HG02884 (cell line): ENCODE measurements around the gene STK17B.
"Not testable (repeated sequence)": the region's sequence is repeated elsewhere in the genome, so short reads cannot be mapped to it uniquely, and the experiment has no call there.

Experiments used
- ATAC-seq: cut with Tn5 transposase; IDR thresholded peaks from one replicate; pipeline ENCODE4 v1.9.1; 2021; ENCODE audit warnings: mild to moderate bottlenecking, moderate library complexity; ENCODE audit not compliant: unreplicated experiment

STK17B gene

DNA sequence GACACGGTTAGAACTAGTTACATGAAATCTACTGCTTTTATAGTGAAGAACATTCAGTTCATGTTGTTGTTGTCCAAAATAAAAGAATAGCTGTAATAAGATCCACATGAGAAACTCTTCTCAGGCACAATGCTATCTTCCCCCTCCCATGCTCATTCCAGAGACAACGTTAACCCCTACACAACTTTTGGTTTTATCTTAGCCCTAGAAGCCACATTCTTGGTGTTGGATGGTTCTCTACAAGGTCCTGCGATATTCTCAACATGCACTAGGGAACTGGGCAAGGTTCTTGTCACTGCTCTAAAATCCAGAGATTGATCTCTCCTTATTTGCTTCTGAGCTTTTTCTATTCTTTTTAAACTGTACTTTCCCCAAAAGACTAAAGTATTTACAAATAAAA lies 51.5 kb downstream of the STK17B start:
- ATAC-seq = no peak

GRCh38 chr2:196117214-196117705 lies 54.1 kb downstream of the STK17B start:
- ATAC-seq = no peak

DNA sequence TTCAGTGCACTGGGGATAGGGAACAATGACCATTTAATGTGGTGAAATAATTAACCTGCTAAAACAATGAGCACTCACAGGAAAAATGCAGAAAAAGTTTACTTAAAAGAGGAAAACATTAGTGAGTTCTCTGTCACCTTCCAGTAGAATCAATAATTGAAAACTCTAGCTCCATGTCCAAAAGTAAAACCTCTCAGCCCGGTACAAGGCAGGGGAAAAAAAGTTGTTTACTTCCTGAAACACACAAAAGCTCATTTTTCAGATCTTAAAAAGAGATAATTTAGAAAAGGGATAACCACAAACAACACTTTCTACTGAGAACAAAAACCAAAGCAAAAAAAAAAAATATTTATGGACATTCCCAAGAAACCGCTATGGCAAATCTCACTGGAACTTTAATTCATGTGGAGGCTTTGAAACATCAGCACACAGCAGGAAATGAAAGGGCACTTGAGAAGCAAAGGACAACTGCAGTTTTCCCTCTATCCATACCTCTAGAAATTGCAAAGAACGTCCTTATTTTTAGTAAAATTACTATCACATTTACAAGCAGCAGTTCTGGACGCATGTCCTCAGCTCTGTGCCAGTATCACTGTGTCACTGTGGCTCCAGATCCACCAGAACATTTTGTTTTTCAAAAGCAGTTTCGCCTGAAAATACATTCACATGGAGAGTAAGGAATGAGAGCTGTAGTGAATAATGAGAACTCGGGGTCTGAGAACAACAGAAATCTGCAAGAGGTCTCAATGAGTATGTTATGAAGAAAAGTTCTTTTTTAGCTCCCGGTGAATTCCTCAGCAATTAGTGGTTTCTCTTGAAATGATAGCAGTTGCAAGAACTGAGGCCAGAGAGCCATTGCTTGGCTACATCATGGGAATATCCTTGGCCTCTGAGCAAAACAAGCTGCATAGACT lies 58.1 kb downstream of the STK17B start:
- ATAC-seq = no peak

DNA sequence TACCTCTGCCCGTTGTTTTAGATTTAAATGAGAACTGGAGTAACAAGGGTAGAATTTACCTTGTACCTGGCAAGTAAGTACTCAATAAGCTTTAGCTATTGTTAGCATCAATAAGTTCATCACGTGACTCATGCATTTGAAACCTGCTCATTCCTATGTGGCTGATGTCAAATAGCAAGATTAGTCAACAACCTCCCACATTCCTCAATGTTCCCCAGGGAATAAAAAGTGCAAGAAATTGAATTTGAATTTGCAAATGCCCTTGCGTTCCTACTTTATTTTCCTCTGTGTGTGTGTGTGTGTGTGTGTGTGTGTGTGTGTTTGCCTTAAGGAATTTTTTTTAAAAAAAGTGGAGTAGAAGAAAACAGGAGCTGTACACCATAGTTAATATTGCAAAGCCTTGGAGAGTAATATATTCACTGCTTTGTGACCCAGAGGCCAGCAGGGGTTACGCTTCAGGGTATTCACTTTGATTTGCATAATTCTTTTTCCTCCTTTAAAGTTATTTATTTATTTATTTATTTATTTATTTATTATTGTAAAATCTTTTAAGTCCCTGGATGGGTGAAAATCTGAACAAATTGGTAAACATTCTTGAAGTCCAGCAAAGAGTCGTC lies 58.9 kb downstream of the STK17B start:
- no peak for ATAC-seq

DNA sequence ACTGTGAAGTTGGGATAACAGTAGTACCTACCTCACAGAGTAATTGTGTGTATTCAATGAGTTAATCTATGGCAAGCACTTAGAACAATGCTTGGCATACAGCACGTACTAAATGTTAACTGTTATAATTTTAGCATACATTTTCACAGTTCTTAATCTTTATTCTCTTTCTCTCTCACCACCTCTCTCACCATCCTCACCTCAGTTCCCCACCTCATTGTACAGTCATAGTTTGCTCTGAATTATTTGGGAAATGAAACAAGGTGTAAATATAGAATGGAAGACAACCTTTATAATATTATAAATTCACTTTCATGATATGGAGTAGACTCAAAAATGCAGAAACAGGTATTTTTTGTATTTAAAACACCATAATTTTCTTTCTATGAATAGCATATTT lies 62.8 kb downstream of the STK17B start:
- no peak for ATAC-seq

- no peak for ATAC-seq
Measured at GRCh38 chr2:196105951-196106350, 65.4 kb downstream of the STK17B start.

GRCh38 chr2:196104066-196104465 lies 67.3 kb downstream of the STK17B start:
- ATAC-seq = no peak

GRCh38 chr2:196103626-196104025 lies 67.8 kb downstream of the STK17B start:
- ATAC-seq = no peak

- ATAC-seq = peak; percentile 96
Measured at GRCh38 chr2:196101325-196101991, 69.9 kb downstream of the STK17B start.

DNA sequence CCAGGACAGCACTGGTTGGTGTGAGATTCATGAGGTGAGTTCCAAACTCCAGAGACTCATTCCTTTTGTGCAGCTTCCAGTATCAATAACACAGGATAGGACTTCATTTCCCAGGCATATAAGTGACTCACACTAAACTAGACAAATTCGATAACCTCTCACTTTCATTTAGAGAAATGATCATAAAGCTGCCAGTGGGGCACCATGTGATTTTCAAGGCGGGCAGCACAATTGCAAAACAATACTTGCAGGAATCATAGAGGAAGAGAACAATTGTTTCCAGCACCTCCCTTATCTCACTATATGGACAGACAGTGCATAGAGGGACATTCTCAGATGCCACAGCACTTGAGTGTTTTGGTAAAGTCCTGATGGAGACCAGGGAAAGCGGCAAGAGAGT lies 71.5 kb downstream of the STK17B start:
- ATAC-seq = no peak

DNA sequence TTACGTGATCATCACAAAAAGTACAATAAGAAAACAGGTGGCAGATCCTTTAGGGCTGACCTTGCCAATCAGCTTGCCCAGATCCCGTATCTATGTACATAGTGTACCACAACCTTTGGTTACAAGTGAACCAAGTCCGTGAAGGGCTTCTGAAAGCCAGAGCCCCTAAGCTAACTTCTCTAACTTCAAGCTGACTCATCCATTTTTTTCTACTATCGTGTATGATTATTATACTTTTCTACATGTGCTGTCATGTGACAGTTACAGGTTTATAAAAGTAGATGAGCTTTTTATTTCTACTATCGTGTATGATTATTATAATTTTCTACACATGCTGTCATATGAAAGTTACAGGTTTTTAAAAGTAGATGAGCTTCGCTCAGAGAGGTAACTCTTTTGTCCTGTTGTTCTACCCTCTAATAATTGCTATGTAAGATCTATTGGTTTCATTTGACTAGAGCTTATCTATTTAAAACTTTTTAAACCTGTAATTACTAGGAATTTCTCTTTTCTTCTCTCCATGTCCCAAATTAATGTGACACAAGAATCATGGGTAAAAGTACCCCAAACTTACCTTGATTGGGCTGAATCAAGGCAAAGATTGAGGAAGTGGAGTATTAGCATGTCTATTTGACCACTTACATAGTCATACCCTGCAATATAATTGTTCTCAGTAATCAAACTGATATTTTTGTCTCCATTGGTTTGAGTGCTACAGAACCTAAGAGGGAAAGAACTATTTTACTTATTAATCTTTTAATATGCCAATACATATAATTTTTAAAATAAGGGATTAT lies 73.3 kb downstream of the STK17B start:
- ATAC-seq = no peak

GRCh38 chr2:196096982-196097745 lies 74.2 kb downstream of the STK17B start:
- no peak for ATAC-seq

- ATAC-seq = no peak
Measured at GRCh38 chr2:196096264-196096663, 75.1 kb downstream of the STK17B start.

- ATAC-seq = not testable (repeated sequence)
Measured at GRCh38 chr2:196089448-196089847, 81.9 kb downstream of the STK17B start.

GRCh38 chr2:196088203-196088602 lies 83.2 kb downstream of the STK17B start:
- no peak for ATAC-seq

GRCh38 chr2:196086517-196087368 lies 84.6 kb downstream of the STK17B start:
- no peak for ATAC-seq

- ATAC-seq = no peak
Measured at GRCh38 chr2:196083601-196084000, 87.8 kb downstream of the STK17B start.
